NOMO-1 treated with DMSO at 0.1 percent for 48 hours (cell line): Measurements from ENCODE around the gene CAMSAP1.
"Not testable (repeated sequence)": the region's sequence is repeated elsewhere in the genome, so short reads cannot be mapped to it uniquely, and the experiment has no call there.

Experiments
- DNase-seq: peaks from one replicate; lab custom pipeline; 2025; ENCODE audit not compliant: unreplicated experiment; lab: John Stamatoyannopoulos, UW

The CAMSAP1 gene, protein sequence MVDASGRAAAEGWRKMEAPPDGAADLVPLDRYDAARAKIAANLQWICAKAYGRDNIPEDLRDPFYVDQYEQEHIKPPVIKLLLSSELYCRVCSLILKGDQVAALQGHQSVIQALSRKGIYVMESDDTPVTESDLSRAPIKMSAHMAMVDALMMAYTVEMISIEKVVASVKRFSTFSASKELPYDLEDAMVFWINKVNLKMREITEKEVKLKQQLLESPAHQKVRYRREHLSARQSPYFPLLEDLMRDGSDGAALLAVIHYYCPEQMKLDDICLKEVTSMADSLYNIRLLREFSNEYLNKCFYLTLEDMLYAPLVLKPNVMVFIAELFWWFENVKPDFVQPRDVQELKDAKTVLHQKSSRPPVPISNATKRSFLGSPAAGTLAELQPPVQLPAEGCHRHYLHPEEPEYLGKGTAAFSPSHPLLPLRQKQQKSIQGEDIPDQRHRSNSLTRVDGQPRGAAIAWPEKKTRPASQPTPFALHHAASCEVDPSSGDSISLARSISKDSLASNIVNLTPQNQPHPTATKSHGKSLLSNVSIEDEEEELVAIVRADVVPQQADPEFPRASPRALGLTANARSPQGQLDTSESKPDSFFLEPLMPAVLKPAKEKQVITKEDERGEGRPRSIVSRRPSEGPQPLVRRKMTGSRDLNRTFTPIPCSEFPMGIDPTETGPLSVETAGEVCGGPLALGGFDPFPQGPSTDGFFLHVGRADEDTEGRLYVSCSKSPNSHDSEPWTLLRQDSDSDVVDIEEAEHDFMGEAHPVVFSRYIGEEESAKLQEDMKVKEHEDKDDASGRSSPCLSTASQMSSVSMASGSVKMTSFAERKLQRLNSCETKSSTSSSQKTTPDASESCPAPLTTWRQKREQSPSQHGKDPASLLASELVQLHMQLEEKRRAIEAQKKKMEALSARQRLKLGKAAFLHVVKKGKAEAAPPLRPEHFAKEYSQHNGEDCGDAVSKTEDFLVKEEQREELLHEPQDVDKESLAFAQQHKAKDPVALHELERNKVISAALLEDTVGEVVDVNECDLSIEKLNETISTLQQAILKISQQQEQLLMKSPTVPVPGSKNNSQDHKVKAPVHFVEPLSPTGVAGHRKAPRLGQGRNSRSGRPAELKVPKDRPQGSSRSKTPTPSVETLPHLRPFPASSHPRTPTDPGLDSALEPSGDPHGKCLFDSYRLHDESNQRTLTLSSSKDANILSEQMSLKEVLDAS (N-terminal part only)

DNA sequence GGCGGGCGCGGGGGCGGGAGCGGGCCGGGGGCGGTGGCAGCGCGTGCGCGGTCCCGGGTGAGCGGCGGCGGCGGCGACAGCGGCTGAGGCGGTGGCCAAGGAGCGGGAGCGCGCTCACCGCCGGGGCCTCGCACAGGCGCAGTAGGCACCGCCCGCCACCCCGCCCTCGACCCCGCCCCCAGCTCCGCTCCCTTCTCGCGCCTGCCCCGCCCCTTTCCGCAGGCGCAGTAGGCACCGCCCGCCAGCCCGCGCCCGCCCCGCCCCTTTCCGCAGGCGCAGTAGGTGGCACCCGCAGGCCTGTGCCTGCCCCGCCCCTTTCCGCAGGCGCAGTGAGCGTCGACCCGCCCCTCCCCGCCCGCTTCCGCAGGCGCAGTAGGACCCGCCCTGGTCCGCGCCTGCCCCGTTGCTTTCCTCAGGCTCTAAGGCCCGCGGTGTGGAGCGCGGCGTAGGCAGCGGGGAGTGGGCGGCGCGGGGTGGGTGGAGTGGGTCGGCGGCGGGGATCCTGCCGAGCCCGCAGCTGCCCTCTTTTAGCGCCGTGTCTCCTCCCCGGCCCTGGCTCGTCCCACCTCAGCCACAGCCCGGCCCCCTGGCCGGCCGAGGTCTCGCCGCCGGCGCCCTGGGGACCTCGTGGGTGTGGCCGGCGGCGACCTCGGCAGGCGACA, at the start of gene CAMSAP1:
Gene CAMSAP1 (minus strand): TSS at position 116 of the 662 bp plus-strand sequence. CDS start 387 bp downstream, outside the sequence.
- peak; percentile 94 for DNase-seq

DNA sequence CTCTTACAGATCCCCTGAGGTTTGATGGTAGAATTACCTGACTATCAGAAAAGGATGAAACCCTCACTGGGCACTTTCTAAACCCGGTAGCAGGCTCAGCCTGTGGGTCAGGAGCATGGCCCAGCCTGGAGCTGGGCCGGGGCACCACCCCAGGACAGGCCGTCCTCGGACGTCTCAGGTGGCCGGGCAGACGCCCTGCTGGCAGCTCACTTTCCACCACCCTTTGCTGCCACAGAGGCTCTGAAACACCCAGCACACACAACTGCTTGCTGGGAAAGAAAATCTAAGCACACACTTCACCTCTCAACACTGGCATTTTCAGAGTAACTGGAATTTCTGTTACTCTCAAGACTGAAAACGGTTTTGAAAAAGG, 49.4 kb upstream of the CAMSAP1 start:
- no peak for DNase-seq

DNA sequence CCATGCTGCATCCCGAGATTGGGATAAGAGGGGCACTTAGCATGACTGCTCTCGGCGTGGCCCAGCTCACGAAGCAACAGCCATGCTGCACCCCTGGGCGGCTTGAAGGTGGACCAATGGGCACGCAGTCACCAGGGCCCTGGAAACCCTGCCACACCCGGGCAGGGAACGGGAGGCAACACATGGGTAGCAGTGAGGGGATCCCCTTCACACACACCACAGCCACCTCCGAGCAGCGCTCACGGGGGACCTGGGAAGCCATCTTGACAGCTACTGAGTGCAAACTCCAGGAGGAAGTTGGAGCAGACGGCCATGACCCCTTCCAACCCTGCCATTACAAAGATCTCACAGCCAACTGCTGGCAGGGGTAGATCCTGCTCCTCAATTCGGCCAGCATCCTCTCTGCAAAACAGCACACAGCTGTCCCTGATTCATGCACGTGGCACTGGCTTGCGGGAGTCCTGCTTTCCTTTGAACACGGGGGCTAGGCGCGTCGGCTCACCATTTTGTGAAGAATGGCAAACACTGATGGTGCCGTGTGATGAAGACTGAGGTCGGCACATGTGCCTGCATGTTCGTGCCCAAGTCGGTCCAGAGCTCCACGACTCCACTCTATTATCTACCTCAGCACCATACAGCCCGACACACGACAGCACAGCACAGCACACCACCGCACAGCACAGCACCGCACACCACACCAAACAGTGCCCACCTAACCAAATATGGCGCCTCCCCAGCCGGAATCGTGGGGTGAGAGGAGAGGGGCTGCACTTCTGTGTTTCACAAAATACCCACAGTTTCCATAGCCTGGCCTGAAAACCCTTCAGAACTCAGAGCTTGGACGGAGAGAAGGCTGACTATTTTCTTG, 48.8 kb upstream of the CAMSAP1 start:
- DNase-seq, result no peak

DNA sequence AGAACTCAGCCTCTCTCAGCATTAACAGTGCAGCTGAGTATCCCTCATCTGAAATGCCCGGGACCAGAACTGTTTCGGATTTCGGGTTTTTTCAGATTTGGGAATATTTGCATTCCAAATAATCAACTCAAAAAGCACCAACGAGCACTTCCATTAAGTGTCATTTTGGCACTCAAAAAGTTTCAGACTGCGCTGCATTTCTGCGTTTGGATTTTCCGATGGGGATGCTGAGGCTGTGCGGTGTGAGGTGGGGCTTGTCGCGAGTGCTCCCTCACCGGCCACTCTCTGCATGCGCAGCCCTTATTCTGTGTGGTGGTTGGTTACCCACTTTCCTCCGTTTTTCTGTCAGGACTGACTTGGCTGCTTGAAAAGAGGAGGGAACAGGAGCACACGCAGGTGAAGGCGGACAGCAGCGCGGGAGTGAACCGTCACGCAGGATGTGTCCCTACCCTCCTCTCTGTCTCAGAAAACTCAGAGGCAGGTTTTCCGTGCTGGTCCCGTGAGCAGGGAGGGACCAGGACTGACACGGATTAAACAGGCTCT, 45.4 kb upstream of the CAMSAP1 start:
- no peak for DNase-seq

DNA sequence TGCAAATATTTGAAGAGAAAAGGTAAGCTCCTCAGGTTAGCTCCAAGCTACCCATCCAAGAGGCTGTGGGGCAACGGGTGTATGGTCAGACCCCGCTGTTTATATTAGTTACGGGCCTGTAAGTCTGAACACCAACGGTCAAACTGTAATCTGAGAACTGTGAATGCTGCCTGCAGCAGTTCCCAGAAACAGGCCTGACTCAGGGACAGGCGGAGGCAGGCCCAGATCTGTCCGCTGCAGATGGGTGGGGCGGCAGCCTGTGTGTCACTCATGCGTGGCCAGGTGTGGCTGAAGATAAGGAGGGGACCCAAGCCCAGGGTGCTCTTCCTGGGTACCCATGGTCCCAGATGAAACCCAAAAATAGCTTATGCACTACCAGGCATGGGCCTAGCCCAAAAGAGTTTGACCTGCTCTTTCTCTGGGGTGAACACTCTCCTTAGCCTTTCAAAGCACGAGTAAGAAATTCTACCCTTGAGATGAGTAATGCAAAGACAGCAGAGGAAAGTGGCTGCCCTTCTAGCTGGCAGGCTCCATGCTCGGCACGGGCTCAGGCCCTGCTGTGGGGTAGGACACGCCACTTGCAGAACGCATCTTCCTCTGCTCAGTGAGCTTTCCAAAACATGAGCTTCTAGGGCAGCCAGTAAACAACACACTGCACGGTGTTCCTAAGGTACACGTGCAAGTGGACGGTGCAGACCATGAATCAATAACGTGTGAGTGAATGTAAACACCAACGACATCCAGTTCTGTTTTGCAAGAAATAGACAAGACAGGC, 44.7 kb upstream of the CAMSAP1 start:
- DNase-seq, result no peak

DNA sequence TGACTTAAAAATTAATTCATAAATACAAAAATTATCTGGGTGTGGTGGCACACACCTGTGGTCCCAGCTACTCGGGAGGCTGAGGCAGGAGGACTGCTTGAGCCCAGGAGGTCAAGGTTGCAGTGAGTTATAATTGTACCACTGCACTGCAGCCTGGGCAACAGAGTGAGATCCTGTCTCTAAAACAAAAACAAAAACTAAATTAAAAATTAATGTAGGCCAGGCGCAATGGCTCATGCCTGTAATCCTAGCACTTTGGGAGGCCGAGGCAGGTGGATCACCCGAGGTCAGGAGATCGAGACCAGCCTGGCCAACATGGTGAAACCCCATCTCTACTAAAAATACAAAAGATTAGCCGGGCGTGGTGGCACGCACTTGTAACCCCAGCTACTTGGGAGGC, 44.0 kb upstream of the CAMSAP1 start:
- DNase-seq, result not testable (repeated sequence)

DNA sequence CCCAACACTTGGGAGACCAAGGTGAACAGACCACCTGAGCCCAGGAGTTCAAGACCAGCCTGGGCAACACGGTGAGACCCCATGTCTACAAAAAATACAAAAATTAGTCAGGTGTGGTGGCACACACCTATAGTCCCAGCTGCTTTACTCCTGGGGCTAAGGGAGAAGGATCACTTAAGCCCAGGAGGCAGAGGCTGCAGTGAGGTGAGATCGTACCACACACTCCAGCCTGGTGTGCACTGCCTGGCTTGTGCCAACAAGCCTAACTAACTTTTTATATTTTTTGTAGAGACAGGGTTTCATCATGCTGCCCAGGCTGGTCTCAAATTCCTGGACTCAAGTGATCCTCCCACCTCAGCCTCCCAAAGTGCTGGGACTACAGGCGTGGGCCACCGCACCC, 43.5 kb upstream of the CAMSAP1 start:
- DNase-seq, result not testable (repeated sequence)

DNA sequence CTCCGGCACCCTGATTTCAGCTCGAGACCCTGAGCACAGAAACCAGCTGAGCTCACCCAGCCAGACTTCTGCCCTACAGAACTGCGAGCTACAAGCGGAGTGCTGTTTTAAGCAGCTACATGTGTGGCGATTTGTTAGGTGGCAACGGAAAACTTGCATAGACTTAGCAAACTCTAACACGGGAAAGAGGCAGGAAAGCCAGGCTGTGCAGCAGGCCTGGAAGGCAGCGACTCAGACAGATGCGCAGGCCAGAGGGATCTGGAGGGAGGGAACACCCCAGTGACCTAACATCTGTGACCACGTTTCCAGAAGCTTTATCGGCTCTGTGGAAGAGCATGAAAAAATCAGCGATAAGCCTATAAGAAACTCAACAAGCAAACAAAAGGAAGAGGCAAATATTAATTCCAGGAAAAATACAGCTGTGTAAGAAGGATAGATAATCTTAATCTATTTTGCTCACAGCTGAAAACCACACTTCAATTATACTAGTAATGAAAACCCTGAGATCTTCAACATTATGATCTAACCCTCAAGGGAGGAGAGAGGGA, 42.9 kb upstream of the CAMSAP1 start:
- no peak for DNase-seq

DNA sequence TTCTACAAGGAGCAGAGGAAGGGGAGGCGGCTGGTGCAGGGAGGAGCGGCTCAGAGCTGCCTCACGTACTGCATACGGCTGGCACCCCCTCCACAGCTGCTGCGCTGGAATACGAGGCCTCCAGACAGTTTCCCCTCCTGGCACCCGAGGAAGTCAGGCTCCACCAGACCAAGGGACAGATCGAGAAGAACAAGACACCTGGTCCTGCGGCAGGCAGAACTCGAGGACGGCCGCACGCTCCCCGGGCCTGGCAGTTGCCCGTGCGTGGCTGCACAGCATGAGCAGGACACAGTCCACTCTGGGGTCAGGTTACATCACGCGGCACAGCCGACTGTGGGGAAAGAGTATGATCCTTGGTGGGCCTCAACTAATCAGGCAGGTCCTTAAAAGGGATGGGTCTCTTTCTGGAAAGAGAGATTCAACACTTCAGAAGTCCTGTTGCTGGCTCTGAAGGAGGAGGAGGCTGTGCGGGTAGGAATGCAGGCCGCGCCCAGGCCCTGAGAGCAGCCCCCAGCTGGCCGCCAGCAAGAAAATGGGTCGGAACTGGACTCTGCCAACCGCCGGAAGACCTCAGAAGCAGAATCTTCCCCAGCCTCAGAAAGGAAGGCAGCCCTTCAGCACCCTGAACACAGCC, 42.3 kb upstream of the CAMSAP1 start:
- no peak for DNase-seq

DNA sequence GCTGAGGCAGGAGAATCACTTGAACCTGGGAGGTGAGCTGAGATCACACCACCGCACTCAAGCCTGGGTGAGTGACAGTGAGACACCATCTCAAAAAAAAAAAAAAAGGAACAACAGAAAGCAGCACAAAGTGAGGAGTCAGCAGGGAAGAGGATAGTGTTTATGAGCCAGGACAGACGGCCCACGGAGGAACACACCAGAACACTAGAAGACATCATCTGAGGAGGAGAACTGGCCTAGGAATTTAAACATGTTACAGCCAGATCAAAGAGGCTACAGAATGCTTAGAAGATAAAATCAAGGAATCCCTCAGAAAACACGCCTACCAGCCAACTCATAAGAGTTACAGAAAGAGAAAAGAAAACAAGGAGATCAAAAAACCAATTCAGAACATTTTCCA, 41.6 kb upstream of the CAMSAP1 start:
- no peak for DNase-seq

DNA sequence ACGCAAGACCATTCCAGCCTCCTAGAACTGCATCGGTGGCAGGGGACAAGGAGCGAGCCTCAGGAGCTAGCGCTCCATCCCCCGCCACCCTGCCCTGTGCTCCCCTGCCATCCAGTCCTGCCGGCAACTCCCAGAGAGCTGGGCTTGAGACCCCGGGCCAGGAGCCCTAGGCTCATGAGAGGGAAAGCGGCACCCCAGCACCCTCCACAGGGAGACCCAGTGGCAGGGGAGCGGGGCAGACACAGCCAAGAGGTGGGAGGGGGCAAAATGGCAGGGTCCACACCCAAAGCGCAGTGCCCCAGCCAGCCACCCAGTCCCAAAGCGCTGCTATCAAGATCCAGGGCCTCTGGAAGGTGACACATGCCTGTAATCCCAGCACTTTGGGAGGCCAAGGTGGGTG, 41.1 kb upstream of the CAMSAP1 start:
- DNase-seq, result no peak

DNA sequence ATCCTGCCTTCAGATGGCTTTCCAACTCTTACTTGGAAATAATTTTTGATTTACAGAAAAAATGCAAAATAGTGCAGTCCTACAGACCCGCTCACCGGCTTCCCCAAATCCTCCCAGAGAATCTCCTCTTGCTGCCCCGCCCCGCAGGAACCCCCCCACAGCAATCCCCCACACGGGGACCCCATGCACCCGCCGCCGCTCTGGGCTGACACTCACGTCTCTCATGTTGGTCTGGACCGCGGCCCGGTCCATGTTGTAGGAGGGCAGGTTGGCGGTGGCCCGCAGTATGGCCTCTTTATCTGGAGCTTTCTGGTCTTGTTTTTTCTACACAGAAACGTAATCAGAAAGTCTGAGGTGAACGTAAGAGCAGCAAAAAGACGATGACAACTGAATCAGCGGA, 40.2 kb upstream of the CAMSAP1 start:
- no peak for DNase-seq

DNA sequence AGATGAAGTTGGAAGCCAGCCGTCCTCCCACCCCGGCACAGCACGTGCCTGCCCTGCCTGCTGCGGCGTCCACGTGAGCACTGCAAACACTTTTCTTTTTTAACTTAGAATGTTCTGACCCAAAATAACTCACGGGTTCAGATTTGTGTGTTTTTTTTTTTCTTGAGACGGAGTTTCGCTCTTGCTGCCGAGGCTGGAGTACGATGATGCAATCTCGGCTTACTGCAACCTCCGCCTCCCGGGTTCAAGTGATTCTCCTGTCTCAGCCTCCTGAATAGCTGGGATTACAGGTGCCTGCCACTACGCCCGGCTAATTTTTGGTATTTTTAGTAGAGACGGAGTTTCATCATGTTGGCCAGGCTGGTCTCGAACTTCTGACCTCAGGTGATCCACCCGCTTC, 39.8 kb upstream of the CAMSAP1 start:
- DNase-seq, result not testable (repeated sequence)

DNA sequence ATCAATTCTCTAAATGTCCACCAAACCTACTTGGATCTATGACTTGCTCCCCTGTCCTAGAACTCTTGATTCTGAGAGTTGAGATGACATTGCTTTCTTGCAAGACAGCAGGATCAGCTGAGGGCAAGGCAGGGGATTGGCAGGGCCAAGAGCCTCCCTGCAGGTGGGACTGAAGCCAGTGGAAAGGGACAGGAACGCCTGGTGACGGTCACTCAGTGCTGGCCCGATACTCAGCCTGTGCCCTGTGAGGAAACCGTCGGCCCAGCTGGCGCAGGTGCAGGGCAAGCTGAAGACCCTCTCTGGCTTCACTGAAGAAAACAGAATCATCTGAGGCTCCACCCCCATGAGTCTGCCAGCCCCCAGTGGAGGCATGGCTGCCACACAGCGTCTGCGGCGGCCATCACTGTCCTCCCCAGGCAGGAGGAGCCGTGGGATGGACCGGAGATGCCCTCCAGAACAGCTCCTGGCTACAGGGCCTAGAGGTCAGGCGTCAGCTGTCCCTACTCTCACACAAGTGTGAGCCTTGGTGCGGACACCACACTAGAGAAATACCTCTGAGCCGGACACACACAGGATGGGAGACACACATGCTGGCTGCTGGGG, 39.1 kb upstream of the CAMSAP1 start:
- no peak for DNase-seq

DNA sequence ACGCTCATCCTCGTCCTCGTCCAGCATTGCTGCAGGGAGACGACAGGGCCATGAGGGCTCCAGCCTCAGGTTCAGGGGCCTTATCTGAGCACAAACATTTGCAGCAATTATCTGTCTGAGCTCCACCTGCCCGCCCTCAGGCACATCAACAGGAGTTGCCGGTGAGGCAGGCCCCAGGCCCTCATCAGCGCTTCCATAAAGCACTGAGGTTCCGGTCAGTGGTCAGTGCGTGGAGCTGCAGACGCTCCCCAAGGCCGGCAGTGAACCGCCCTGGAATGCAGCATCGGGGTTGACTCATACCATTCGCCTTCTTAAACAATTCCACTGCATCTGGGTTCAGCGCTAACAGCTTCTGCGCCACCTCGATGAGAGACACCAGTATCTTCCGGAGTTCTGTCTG, 38.6 kb upstream of the CAMSAP1 start:
- DNase-seq, result no peak

DNA sequence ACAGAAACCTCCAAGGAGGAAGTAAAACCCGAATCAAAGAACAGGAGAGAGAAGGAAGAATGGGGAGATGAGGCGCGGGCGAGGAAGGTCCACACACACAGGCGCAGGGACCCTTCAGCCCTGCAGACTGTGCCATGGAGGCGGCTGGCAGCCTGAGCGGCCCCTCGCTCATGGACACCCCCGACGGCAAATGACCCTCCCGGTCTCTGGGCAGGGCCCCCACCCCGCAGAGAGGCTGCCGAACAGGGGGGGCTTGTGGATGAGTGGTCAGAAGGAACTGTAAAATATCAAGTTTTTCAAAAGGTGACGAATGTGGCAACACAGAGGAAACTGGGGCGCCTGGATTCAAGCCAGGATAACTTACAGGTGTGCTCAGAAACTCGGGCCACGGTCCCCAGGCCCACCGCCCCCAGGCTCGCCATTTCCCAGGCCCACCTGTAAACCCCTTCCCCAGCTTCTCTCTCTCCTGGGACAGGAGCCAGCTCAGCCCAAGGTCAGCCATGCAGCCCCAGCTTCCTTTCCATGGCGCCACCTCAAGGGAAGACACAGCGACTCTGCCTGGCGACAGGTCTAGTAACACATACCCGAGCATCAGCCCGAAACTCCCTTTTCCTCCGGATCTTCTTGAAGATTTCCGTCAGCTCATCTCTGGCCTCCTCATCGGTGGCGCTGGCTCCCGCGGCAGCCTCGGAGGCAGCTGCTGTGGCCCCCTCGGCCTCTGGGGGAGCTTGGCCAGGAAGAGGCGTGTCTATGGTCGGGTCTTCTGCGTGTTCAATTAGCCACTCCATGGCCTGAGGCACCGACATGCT, 37.3 kb upstream of the CAMSAP1 start:
- DNase-seq, result no peak

DNA sequence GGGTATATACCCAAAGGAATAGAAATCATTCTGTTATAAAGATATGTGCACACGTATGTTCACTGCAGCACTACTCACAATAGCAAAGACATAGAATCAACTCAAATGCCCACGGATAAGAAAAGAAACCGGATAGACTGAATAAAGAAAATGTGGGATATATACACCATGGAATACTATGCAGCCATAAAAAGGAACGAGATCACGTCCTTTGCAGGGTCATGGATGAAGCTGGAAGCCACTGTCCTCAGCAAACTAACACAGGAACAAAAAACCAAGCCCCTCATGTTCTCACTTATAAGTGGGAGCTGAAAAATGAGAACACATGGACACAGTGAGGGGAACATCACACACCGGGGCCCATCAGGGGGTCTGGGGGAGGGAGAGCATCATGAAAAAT, 36.3 kb upstream of the CAMSAP1 start:
- not testable (repeated sequence) for DNase-seq
